IgD-negative memory B cell (primary cell): ENCODE results near the gene SERPINC1. TPM values are rescaled to one million over a fixed set of nuclear protein-coding genes. Genes with fewer than 3 reads are reported as not detected.

Source experiments
- H3K27ac Mint-ChIP-seq, 3 donors: one replicate each; pipeline ENCODE4 v1.8.0; 2020 to 2022; ENCODE audit warnings: mild to moderate bottlenecking in 3 of 3, mixed read lengths in 3 of 3, moderate library complexity in 1 of 3
- H3K27me3 Mint-ChIP-seq: one replicate; pipeline ENCODE4 v1.8.0; 2021; ENCODE audit warnings: mixed read lengths
- H3K36me3 Mint-ChIP-seq: one replicate; pipeline ENCODE4 v1.8.0; 2020; ENCODE audit warnings: mild to moderate bottlenecking, mixed read lengths
- H3K4me1 Mint-ChIP-seq, 3 donors: one replicate each; pipeline ENCODE4 v1.8.0; 2020 to 2022; ENCODE audit warnings: mixed read lengths in 3 of 3, mild to moderate bottlenecking in 1 of 3
- H3K4me3 Mint-ChIP-seq, 4 donors: one replicate each; pipeline ENCODE4 v1.8.0; 2020 to 2022; ENCODE audit warnings: mild to moderate bottlenecking in 4 of 4, mixed read lengths in 4 of 4, moderate library complexity in 3 of 4
- H3K9me3 Mint-ChIP-seq, 3 donors: one replicate each; pipeline ENCODE4 v1.8.0; 2020 to 2021; ENCODE audit warnings: mixed read lengths in 3 of 3, mild to moderate bottlenecking in 1 of 3
- polyA plus RNA-seq: library from polyadenylated mRNA; unstranded; fragments of 300-500 nt; fragmentation: Illumina TruSeq; gene quantifications from one replicate; pipeline ENCODE4 v1.2.3, GENCODE V29; 2021

Gene SERPINC1
- polyA plus RNA-seq, 1 donor from 2014 or later = not detected

DNA sequence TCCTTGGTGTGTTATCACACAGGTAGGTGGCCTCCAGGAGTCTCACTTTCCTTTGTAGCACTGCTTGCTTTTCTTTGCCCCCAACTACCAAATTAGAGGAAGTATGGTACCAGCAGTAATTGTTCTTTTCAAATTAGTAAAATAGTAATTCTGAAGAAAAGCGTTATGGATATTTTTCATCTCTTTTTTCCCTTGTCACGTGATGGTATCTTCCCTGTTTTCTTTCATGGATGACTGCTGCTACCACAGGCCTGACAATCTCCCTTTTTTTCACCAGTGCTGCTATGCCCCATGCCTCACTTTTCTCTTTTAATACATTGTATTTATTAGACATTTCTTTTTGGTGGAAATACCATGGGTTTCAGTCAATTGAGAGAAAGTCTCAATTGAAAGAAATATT is 45.6 kb downstream of the SERPINC1 start:
- Mint-ChIP-seq H3K36me3 (peaks cover 4% of the 10 kb centered on the region), H3K27ac (no peak overlapping the region), H3K27me3 (no peaks in the 10 kb centered on the region), H3K9me3 (no peaks in the 10 kb centered on the region), H3K4me3 (peak overlapping the region in 2 of 4 donors; percentile 25 to 61), H3K4me1 (peaks cover 30 to 38% (median 38%) of the 10 kb centered on the region in 3 donors)

DNA sequence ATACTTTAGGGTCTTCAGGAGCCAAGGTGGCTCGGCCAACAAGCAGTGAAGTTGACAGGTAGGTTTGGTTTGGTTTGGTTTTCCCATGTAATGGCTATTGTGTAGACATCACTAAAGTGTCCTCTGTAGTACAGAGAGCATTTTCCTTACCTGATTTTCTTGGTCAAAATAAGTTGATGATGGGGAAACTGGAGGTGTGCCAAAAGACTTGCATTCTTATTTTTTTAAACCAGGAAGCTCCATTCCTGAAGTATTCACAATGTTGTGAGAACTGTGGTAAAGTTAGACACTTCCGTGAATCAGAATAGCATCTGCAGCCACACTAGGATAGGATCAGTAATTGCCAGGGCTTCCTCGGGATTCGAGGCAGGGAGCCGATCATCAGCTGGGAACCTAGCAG is 46.0 kb downstream of the SERPINC1 start:
- Mint-ChIP-seq H3K27me3 (no peaks in the 10 kb centered on the region), H3K4me3 (peak overlapping the region in 2 of 4 donors; percentile 25 to 79), H3K4me1 (peaks cover 34 to 42% (median 42%) of the 10 kb centered on the region in 3 donors), H3K9me3 (no peaks in the 10 kb centered on the region), H3K36me3 (peaks cover 4% of the 10 kb centered on the region), H3K27ac (peak overlapping the region in 1 of 3 donors; percentile 89)

DNA sequence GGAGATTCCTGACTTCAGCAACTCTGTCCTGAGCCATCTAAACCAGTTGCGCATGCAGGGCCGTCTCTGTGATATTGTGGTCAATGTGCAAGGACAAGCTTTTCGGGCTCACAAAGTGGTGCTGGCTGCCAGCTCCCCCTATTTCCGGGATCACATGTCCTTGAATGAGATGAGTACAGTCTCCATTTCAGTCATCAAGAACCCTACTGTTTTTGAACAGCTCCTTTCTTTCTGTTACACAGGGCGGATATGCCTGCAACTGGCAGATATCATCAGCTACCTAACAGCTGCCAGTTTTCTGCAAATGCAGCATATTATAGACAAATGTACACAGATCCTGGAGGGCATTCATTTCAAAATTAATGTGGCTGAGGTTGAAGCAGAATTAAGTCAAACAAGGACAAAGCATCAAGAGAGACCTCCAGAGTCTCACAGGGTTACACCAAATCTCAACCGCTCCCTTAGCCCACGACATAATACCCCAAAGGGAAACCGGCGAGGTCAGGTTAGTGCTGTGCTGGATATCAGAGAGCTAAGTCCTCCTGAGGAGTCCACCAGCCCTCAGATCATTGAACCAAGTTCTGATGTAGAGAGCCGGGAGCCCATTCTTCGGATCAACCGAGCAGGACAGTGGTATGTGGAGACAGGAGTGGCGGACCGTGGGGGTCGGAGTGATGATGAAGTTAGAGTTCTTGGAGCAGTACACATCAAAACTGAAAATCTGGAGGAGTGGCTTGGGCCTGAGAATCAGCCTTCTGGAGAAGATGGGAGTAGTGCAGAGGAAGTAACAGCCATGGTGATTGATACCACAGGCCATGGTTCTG is 46.7 kb downstream of the SERPINC1 start:
- Mint-ChIP-seq H3K27ac (peak overlapping the region in 2 of 3 donors; percentile 86 to 89), H3K9me3 (no peaks in the 10 kb centered on the region), H3K4me1 (peaks cover 40 to 48% (median 48%) of the 10 kb centered on the region in 3 donors), H3K27me3 (no peaks in the 10 kb centered on the region), H3K36me3 (peaks cover 4% of the 10 kb centered on the region), H3K4me3 (peak overlapping the region in 3 of 4 donors; percentile 79 to 90 (median 81))

DNA sequence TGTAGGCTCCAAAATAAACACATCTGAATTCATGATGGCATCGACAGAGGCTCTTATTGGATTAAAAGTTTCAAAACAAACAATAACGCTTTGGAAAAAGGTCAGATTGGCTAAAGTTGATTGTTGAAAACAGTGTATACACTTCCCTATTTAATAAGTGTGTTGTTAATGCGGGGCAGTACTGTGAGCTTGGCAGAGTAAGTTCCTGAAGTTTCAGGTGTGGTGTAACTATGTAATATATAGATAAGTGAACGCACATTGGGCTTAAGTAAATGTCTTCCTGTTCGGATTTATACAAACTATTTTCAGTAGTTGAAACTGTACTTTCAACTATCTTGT is 48.1 kb downstream of the SERPINC1 start:
- Mint-ChIP-seq H3K4me3 (peak overlapping the region; percentile 90 to 97 (median 96)), H3K27ac (peak overlapping the region; percentile 89 to 99 (median 94)), H3K36me3 (peaks cover 3% of the 10 kb centered on the region), H3K4me1 (peaks cover 52 to 60% (median 55%) of the 10 kb centered on the region in 3 donors), H3K9me3 (no peaks in the 10 kb centered on the region), H3K27me3 (no peaks in the 10 kb centered on the region)

DNA sequence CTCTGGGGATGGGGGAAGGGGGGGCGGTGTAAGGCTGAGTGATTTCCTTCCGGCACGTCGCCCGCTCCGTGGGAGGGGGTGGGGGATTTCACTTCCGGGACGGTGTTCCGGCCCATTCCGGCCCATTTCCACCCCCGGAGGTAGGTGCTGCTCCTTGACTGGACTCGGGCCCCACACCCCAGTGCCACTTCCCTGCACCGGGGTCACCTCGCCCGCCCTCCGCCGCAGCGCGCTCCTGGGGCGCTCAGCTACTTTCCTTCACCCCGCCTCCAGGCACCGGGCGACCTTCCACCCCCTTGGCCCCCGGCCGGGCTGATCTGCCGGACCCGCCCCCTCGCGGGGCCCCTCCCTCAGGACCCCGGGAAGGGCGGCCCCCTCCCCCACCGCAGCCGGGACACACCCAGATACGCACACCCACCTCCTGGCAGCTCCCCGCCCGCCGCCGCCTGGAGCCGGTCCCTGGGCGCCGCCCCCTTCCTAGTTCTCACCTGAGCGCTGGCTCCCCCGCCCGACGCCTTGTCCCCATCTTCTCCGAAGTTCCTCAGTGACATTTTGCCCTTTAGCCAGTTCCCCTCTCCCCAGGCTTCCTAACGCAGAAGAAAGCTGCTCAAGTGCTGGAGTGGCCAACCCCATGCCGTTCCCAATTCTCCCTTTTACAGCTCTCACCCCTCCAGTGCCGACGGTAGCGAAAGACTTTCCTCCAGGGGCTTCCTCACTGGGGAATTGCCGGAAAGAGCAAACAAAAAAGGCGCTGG is 48.7 kb downstream of the SERPINC1 start, which contains the start of gene ZBTB37:
Gene ZBTB37, plus strand, starts transcription at position 115 of the 755 bp plus-strand sequence. CDS start 1,846 bp downstream, outside the sequence.
- H3K4me1 Mint-ChIP-seq = peaks cover 57 to 65% (median 59%) of the 10 kb centered on the region in 3 donors
- peak within 1 kb of the TSS; percentile 90 to 97 (median 96) for H3K4me3 Mint-ChIP-seq
- peak within 1 kb of the TSS; percentile 89 to 99 (median 94) for H3K27ac Mint-ChIP-seq
- H3K9me3 Mint-ChIP-seq = no peaks in the 10 kb centered on the region
- H3K27me3 Mint-ChIP-seq = no peaks in the 10 kb centered on the region
- H3K36me3 Mint-ChIP-seq = peaks cover 3% of the 10 kb centered on the region

DNA sequence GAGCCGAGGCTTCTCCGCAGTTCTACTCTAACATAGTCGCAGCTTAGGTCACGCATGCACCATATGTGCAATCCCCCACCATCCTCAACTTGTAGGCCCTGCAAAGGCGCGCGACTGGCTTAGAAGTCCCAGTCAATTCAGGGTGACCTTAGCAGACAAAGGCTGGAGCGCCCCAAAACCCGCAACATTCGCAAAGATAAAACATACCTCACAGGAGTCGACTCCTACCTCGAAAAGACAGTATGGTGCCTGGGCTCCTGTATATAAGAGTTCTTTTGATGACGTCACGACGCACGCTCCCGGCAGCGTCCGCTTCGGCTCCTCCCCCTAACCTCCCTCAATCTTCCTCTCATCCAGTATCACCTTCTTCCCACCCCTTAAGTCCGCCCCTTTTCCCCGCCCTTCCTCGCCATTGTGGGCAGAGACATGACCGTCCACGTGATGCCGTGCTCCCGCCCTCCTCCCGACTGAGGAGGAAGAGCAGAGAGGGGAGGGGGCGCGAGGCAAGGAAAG is 49.3 kb downstream of the SERPINC1 start, which contains the start of gene GAS5:
Gene GAS5, minus strand, starts transcription at position 237 of the 513 bp plus-strand sequence.
- Mint-ChIP-seq H3K27me3 (no peaks in the 10 kb centered on the region), H3K4me1 (peaks cover 56 to 61% (median 60%) of the 10 kb centered on the region in 3 donors), H3K9me3 (no peaks in the 10 kb centered on the region), H3K36me3 (peaks cover 1% of the 10 kb centered on the region), H3K4me3 (peak within 1 kb of the TSS; percentile 90 to 97 (median 96)), H3K27ac (peak within 1 kb of the TSS; percentile 89 to 99 (median 94))

DNA sequence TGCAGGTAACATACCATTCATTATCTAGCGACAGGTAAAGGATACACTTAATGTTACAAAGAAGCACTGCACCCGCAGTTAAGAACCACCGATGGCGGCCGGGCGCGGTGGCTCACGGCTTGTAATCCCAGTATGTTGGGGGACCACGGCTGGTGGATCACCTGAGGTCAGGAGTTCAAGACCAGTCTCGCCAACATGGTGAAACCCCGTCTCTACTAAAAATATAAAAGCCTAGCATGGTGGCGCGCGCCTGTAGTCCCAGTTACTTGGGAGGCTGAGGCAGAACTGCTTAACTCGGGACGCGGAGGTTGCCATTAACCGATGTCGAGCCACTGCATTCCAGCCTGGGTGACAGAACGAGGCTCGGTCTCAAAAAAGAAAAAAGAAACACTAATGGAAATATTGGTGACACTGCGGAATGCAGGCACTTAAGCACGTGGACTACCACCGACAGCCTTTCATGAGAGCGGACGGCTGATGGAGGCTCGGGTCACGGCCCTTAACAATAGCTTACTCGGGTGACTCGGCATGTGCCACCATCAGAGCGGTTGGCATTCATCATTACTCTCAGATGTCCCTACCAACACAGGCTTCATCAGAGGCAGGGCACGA is 49.9 kb downstream of the SERPINC1 start:
- Mint-ChIP-seq H3K4me3 (peak overlapping the region; percentile 90 to 97 (median 96)), H3K27ac (peak overlapping the region; percentile 89 to 99 (median 94)), H3K27me3 (no peaks in the 10 kb centered on the region), H3K4me1 (peaks cover 54 to 61% (median 60%) of the 10 kb centered on the region in 3 donors), H3K9me3 (no peaks in the 10 kb centered on the region), H3K36me3 (no peaks in the 10 kb centered on the region)

DNA sequence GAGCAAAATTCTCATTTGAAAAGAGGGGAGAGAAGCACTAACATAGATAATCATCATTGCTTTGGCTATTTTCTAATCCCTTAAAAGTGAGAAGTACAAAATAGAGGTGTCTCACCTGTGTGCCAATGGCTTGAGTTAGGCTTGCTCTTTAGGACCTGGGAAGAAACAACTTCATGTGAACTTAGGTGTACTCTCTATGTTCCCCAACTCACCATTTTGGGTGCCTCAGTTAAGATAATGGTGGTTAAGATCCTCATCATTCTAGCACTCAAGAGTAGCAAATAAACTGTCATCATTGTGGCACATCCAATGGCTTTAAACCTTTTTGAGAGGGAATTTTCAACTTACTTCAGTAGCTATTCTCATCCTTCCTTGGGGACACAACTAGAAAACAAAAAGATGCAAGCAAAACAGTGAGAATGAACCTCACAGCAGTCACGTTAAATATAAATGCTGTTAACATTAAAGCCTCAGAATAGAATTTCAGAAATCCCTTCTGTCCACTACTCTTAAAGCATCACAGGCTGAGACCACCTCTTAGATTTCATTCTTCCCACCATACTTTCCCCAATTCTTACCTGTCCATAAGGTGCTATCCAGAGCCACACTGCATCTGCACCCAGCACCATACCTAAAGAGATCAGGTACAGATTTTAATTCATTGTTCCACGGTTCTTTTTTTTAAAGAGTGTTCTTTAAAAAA is 50.6 kb downstream of the SERPINC1 start:
- Mint-ChIP-seq H3K27me3 (no peaks in the 10 kb centered on the region), H3K9me3 (no peaks in the 10 kb centered on the region), H3K4me3 (peak overlapping the region; percentile 90 to 97 (median 96)), H3K27ac (peak overlapping the region; percentile 89 to 99 (median 94)), H3K36me3 (no peaks in the 10 kb centered on the region), H3K4me1 (peaks cover 54 to 63% (median 62%) of the 10 kb centered on the region in 3 donors)

DNA sequence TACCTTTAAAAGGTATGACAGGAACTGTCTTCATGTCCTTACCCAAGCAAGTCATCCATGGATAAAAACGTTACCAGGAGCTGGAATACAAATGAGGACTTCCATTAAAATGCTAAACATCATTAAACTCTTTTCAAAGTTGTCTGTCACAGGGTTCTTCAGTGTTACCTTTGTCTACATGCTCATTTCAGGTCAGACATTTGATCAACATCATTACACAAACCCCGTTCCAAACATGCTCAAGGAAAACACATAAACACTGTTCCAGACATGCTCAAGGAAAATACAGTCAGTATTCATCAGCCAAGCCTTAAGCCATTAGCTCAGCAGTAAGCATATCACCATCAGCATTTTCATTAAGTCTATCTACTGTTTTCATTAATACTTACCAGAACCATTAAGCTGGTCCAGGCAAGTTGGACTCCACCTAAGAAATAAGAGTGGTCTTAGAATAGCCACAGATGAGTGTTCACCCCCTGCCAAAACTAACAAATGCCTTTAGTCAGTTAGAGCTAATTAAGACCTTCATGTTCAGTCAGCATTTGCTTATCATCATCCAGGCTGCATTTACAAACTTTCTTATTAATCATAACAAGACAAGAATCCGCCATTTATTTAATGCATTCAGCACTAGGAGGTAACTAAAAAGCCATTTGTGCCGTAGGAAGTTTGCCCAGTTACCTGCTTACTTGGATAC is 51.5 kb downstream of the SERPINC1 start:
- Mint-ChIP-seq H3K36me3 (no peaks in the 10 kb centered on the region), H3K4me1 (peaks cover 48 to 58% (median 54%) of the 10 kb centered on the region in 3 donors), H3K27ac (peak overlapping the region; percentile 76 to 94 (median 89)), H3K27me3 (no peaks in the 10 kb centered on the region), H3K9me3 (no peaks in the 10 kb centered on the region), H3K4me3 (peak overlapping the region; percentile 80 to 97 (median 92))

DNA sequence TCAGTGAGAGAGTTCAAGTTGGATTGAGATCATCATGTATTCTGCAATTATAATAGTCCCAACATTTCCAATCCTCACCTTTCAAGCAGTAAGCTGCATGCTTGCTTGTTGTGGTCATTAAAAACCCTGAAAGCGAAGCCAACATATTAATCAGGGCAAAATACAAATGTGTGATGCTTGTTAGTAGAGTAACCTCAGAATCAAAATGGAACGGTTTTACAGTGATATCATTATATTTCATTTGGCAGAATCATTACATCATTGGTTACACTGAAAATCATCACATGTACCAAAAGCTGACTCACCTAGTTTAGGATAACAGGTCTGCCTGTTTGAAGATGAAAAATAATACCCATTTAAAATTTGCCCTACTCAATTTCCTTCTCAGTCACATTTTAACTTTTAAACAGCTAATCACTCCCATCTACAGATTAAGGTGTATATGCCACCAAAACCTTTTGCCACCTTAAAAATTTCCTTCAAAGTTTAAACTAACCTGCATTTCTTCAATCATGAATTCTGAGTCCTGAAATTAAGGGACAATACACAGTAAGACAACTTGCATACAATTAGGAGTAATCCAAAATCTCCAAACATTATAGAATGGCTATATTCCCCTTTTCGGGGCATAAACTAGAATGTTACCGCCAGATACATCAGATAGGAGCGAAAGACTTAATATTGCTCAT is 52.8 kb downstream of the SERPINC1 start:
- no peaks in the 10 kb centered on the region for H3K9me3 Mint-ChIP-seq
- peaks cover 41 to 50% (median 45%) of the 10 kb centered on the region in 3 donors for H3K4me1 Mint-ChIP-seq
- peak overlapping the region in 3 of 4 donors; percentile 26 to 80 (median 49) for H3K4me3 Mint-ChIP-seq
- H3K27ac Mint-ChIP-seq = peak overlapping the region; percentile 33 to 89 (median 69)
- H3K27me3 Mint-ChIP-seq = no peaks in the 10 kb centered on the region
- H3K36me3 Mint-ChIP-seq = no peaks in the 10 kb centered on the region

DNA sequence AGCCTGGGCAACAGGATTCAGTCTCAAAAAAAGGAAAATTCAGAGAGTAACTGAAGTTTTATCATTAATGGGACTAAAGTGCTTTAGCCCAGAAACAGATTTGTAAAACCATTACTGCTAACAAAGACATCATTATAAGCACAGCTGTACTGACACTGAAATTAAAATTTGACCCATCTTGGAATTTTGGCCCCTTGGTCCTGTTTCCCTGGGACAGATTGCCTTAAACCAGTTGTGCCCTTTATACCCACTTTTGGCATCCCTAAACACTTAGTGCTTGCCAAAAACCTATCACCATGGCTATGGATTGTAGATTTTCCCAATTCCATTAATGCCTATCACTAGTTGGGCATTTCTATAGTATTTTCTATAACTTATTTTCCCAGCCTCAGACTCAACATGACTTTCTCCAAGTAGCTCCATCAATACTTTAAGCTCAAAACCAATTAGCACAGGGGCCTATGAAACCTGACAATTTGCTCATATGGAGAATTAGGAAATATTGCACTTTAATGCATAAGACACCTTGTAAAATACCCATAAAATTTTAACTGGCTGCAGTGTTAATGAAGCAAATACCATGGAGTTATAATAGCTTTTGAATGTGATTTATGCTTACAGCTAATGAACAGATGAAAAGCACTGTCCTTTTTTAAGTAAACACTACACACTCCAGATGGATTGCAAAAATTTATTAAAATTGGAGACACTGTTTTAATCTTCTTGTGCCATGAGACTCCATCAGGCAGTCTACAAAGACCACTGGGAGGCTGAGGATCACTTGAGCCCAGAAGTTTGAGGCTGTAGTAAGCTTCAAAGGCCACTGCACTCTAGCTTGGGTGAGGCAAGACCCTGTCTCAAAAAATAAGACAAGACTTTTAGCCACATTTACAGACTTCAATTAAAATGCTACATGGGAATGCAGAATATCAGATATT is 53.6 kb downstream of the SERPINC1 start:
- Mint-ChIP-seq H3K27ac (peak overlapping the region; percentile 80 to 89 (median 82)), H3K27me3 (no peaks in the 10 kb centered on the region), H3K9me3 (no peaks in the 10 kb centered on the region), H3K4me3 (peak overlapping the region in 2 of 4 donors; percentile 26 to 72), H3K4me1 (peaks cover 34 to 44% (median 39%) of the 10 kb centered on the region in 3 donors), H3K36me3 (no peaks in the 10 kb centered on the region)

DNA sequence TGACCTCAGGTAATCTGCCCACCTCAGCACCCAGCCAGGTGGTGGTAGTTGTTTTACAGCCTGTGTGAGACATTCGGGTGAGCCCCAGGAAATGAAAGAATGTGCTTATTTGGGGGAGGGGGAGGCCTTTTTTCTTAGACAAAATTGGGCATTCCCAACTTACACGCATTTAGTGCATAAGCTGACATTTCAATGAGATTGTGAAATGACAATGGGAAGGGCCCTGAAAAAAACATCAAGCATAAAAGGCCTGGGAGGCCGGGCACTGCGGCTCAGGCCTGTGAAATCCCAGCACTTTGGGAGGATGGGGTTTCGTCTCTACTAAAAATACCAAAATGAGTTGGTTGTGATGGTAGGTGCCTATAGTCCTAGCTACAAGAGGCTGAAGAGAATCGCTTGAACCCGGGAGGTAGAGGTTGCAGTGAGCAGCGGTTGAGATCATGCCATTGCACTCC is 54.3 kb downstream of the SERPINC1 start:
- no peaks in the 10 kb centered on the region for H3K9me3 Mint-ChIP-seq
- no peaks in the 10 kb centered on the region for H3K27me3 Mint-ChIP-seq
- H3K36me3 Mint-ChIP-seq = no peaks in the 10 kb centered on the region
- peak overlapping the region; percentile 80 to 89 (median 82) for H3K27ac Mint-ChIP-seq
- H3K4me1 Mint-ChIP-seq = peaks cover 34 to 44% (median 39%) of the 10 kb centered on the region in 3 donors
- peak overlapping the region in 2 of 4 donors; percentile 26 to 34 for H3K4me3 Mint-ChIP-seq
